ENCODE data around the gene PHF19.

PHF19 gene

DNA sequence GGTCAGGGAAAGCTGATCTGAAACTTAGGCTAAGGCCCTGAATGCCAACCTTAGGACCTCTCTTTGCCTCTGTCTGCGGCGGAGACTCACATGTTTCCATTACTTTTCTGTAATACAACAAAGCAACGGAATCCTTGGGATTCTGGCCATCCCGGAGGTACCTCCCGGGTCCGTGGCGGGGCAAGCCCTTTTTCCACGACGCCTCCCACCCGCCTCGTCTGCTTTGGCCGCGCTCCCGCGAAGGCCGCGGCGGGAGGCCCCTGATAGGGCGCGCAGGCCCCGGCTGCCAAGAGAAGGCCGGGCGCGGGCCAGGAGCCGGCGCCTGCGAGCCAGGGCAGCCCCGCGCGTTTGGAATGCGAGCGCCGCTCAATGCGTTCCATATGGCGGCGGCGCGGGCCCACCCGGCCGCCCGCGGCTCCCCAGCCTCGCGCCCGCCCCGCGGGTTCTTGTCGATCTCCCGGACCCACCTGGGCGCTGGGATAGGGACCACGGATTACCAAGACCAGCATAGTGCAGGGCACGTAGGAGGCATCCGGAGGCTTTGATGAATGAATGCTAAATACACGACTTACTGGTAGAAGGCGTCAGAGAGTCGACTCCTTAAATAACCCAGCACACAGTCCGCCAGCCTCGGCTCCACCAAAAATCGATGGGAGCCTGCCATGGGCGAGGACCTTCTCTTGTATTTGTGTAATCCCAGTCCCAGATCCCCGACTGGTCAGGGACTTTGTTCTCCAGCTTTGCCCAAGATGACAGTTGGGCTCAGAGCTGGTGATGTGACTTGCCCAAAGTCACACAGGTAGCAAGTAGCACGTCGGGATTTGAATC lies 17.5 kb upstream of the PHF19 start:
- no peaks in the 10 kb centered on the region for H3K36me3 ChIP-seq
- TF ChIP-seq, protein P1, sequence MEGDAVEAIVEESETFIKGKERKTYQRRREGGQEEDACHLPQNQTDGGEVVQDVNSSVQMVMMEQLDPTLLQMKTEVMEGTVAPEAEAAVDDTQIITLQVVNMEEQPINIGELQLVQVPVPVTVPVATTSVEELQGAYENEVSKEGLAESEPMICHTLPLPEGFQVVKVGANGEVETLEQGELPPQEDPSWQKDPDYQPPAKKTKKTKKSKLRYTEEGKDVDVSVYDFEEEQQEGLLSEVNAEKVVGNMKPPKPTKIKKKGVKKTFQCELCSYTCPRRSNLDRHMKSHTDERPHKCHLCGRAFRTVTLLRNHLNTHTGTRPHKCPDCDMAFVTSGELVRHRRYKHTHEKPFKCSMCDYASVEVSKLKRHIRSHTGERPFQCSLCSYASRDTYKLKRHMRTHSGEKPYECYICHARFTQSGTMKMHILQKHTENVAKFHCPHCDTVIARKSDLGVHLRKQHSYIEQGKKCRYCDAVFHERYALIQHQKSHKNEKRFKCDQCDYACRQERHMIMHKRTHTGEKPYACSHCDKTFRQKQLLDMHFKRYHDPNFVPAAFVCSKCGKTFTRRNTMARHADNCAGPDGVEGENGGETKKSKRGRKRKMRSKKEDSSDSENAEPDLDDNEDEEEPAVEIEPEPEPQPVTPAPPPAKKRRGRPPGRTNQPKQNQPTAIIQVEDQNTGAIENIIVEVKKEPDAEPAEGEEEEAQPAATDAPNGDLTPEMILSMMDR (IDR thresholded peaks at IDR 0.05) = no peak
- H3K27me3 ChIP-seq = no peaks in the 10 kb centered on the region
- H3K9me3 ChIP-seq = no peaks in the 10 kb centered on the region
- no peak overlapping the region for H3K27ac ChIP-seq
- H3K4me3 ChIP-seq (ENCODE audit: low read depth in 1 of 2, low read length in 1 of 2) = no peak overlapping the region
- H3K4me1 ChIP-seq (ENCODE audit: control insufficient read depth in 1 of 2, insufficient read depth in 1 of 2, low read depth in 1 of 2, low read length in 1 of 2) = no peaks in the 10 kb centered on the region

DNA sequence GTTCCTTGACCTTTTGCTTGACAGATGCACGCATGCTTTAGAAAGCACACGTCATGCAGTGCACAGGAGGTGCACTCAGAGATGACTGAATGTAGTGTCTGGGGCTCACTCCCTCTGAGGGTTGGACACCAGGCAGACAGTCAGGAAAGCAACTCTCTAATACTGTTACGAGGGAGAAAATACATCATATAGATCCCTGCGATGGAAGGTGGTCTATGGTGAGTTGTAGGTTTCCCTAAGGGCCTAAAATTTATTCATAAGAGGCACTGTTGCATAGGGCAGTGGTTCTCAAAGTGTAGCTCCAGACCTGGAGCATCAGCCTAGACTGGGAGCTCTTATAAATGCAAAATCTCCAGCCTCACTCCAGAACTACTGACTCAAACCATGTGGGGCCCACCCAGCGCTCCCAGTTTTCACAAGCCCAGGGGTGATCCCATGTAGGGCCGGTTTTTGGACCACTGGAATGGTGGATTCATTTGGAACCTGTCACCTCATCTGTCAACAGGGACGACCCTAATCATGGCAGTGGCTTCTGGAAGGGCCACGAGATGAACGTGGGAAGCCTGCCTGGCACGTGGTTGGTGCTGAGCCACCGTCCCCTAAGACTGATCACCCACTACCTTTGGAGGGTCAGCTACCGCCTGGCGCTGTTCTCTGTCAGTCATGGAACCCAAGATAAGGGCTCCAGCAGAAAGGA lies 16.8 kb upstream of the PHF19 start:
- Histone ChIP-seq H3K4me1 (ENCODE audit: control insufficient read depth in 1 of 2, insufficient read depth in 1 of 2, low read depth in 1 of 2, low read length in 1 of 2) (no peaks in the 10 kb centered on the region), H3K4me3 (ENCODE audit: low read depth in 1 of 2, low read length in 1 of 2) (no peak overlapping the region), H3K27ac (no peak overlapping the region)

DNA sequence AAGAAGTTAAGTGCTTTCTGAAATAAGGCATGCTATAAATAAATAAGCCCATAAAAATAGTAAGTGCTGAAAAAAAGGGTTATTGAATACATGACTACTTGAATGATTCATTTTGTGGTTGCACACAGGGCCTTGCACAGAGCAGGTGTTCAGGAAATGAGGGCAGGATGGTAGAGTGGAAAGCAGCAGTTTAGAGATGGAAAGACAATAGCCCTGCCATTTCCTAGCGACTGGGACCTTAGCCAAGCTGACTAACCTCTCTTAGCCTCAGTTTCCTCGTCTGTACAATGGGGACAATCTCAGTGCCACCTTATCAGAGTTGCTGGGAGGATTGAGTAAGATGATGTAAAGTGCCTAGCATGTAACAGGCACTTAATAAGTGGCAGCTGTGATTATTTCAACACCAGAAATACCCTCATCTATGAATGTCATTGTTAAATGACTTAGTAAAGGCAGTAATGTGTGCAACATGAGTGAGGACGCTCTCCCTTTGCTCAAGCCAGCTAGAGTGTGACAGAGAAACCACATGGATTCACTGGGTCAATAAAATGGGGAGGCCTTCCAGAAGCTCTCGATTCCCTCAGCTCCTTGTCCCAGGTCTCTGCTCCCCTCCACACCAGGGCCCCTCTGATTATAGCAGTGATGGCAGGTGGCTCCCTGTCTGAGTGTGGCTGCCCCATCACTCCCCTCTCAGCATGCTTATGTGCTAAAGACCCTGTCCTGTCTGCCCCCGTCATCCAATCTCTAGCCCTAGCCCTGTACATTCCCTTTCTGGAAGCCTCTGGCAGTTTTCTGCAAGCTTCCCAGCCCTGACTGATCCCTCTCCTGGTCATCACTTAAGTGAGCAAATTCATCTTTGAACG lies 16.0 kb upstream of the PHF19 start:
- Histone ChIP-seq H3K27ac (no peak overlapping the region), H3K36me3 (no peaks in the 10 kb centered on the region), H3K27me3 (no peaks in the 10 kb centered on the region), H3K4me3 (ENCODE audit: low read depth in 1 of 2, low read length in 1 of 2) (no peak overlapping the region), H3K4me1 (ENCODE audit: control insufficient read depth in 1 of 2, insufficient read depth in 1 of 2, low read depth in 1 of 2, low read length in 1 of 2) (no peaks in the 10 kb centered on the region), H3K9me3 (no peaks in the 10 kb centered on the region)
- TF ChIP-seq, protein P1 (IDR thresholded peaks at IDR 0.05) = no peak

More for the DNA sequence above, 16.8 kb upstream of the PHF19 start:
- Histone ChIP-seq H3K27me3 (no peaks in the 10 kb centered on the region), H3K9me3 (no peaks in the 10 kb centered on the region), H3K36me3 (no peaks in the 10 kb centered on the region)
- TF ChIP-seq, protein P1 (IDR thresholded peaks at IDR 0.05) = no peak

DNA sequence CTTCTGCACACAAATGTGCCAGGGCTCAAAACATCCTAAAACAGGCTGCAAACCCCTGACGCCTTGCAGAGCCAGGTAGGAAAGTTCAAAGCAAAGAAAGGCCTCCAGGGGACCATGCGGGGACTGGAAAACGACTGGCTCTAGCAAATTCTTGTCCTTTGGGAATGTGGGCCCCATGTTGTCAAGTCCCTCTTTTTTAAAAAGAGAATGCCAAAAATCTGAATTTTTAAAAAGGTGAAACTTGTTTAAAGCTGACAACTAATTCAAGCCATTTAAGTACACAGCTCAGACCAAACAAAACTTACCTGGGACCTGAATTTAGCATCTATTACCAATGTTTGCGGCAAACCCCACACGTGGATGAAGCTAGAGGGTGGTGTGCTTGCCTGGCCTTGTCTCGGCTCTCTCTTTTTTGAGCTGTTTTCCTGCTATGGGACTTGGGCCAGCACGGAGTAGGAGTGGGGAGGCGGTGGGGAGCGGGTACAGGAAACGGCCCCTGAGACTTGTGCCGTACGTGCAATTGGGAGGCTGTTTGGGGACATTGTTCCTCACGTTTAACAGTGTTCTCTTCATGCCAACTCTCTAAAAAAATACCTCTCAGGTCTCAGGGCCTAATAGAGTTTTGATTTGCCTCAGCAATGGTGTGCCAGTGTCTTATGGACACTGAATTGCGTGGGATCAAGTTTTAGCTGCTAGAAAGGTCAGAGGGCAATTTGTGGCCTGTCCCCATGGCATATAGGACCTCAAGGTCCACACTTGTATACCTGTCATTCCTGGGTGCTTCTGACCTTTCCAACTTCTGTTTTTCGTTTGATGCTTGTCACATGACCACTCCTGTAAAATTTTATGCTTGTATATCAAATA lies 15.1 kb upstream of the PHF19 start:
- TF ChIP-seq, protein P1 (IDR thresholded peaks at IDR 0.05) = no peak
- no peak overlapping the region for H3K27ac ChIP-seq
- no peaks in the 10 kb centered on the region for H3K4me1 ChIP-seq (ENCODE audit: control insufficient read depth in 1 of 2, insufficient read depth in 1 of 2, low read depth in 1 of 2, low read length in 1 of 2)
- no peaks in the 10 kb centered on the region for H3K9me3 ChIP-seq
- H3K36me3 ChIP-seq = no peaks in the 10 kb centered on the region
- H3K27me3 ChIP-seq = no peaks in the 10 kb centered on the region
- no peak overlapping the region for H3K4me3 ChIP-seq (ENCODE audit: low read depth in 1 of 2, low read length in 1 of 2)
